CD14-positive monocyte (primary cell): Measurements from ENCODE around the gene RALGAPB. TPM values are rescaled to one million over a fixed set of nuclear protein-coding genes. Genes with fewer than 3 reads are reported as not detected.

Experiments
- DNase-seq, 3 donors: peaks; one replicate each; pipeline ENCODE4 v3.0.0-alpha.2; 2011 to 2022
- H2AFZ ChIP-seq: 2 replicates; pipeline ENCODE4 v1.6.0; 2012; ENCODE audit warnings: mild to moderate bottlenecking, low read depth, low read length, inconsistent platforms; ENCODE audit not compliant: insufficient read depth, poor library complexity, severe bottlenecking
- H3K27ac ChIP-seq, 2 donors: 1 replicate in 1 of 2; 2 replicates in 1 of 2; pipeline ENCODE4 v1.5.1; 2012 to 2013; ENCODE audit warnings: low read length in 2 of 2, control low read depth in 1 of 2, inconsistent platforms in 1 of 2, low read depth in 1 of 2, mild to moderate bottlenecking in 1 of 2
- H3K27me3 ChIP-seq, 2 donors: one replicate each; pipeline versions ENCODE4 v1.6.0 to v1.6.1; 2011 to 2013; ENCODE audit warnings: low read length in 2 of 2; ENCODE audit not compliant: control insufficient read depth in 2 of 2, insufficient read depth in 2 of 2
- H3K36me3 ChIP-seq, 2 donors: replicated peaks in 1 of 2; 1 replicate in 1 of 2; 2 replicates in 1 of 2; pipeline versions ENCODE4 v1.5.1 to v1.6.1; 2012 to 2013; ENCODE audit warnings: low read length in 2 of 2, control low read depth in 1 of 2, inconsistent platforms in 1 of 2, mild to moderate bottlenecking in 1 of 2; ENCODE audit not compliant: insufficient read depth in 2 of 2, control insufficient read depth in 1 of 2
- H3K4me1 ChIP-seq, 2 donors: 1 replicate in 1 of 2; 2 replicates in 1 of 2; pipeline versions ENCODE4 v1.5.1 to v1.6.1; 2012 to 2013; ENCODE audit warnings: low read length in 2 of 2, control low read depth in 1 of 2, inconsistent platforms in 1 of 2, mild to moderate bottlenecking in 1 of 2, moderate library complexity in 1 of 2; ENCODE audit not compliant: insufficient read depth in 2 of 2, control insufficient read depth in 1 of 2
- H3K4me2 ChIP-seq: replicated peaks from 2 replicates; pipeline ENCODE3; 2012; ENCODE audit warnings: low read length, moderate library complexity, mild to moderate bottlenecking; ENCODE audit not compliant: poor library complexity, severe bottlenecking; ENCODE audit errors: extremely low read depth
- H3K4me3 ChIP-seq, 3 experiments: fragments of 200-600 bp in 1 of 3; sonication (generic) in 1 of 3; replicated peaks in 1 of 3; 1 replicate in 2 of 3; 2 replicates in 1 of 3; pipeline ENCODE4 v1.5.1; 2011 to 2013; ENCODE audit warnings: low read length in 3 of 3, mild to moderate bottlenecking in 3 of 3, control low read depth in 2 of 3, low read depth in 2 of 3, inconsistent platforms in 1 of 3, moderate library complexity in 1 of 3
- H3K79me2 ChIP-seq: 2 replicates; pipeline ENCODE4 v1.6.0; 2012; ENCODE audit warnings: mild to moderate bottlenecking, control low read depth, inconsistent platforms, low read length, moderate library complexity; ENCODE audit not compliant: insufficient read depth
- H3K9ac ChIP-seq: 2 replicates; pipeline ENCODE4 v1.6.0; 2017; ENCODE audit warnings: low read length, mild to moderate bottlenecking; ENCODE audit not compliant: insufficient read depth, poor library complexity, severe bottlenecking
- H3K9me3 ChIP-seq, 2 donors: replicated peaks in 1 of 2; 1 replicate in 1 of 2; 2 replicates in 1 of 2; pipeline versions ENCODE4 v1.5.1 to v1.6.1; 2012 to 2013; ENCODE audit warnings: low read length in 2 of 2, control low read depth in 1 of 2; ENCODE audit not compliant: control insufficient read depth in 1 of 2, insufficient read depth in 1 of 2
- H4K20me1 ChIP-seq: 2 replicates; pipeline ENCODE4 v1.6.0; 2012; ENCODE audit warnings: mild to moderate bottlenecking, low read length, control low read depth, moderate library complexity; ENCODE audit not compliant: insufficient read depth
- H3K27ac Mint-ChIP-seq, 7 donors: one replicate each; pipeline ENCODE4 v1.8.0; 2020; ENCODE audit warnings: mild to moderate bottlenecking in 7 of 7, mixed read lengths in 7 of 7, moderate library complexity in 6 of 7, inconsistent platforms in 2 of 7
- H3K27me3 Mint-ChIP-seq, 3 donors: one replicate each; pipeline ENCODE4 v1.8.0; 2021 to 2022; ENCODE audit warnings: low read depth in 3 of 3, mild to moderate bottlenecking in 3 of 3, mixed read lengths in 3 of 3, moderate library complexity in 3 of 3, inconsistent platforms in 1 of 3
- H3K36me3 Mint-ChIP-seq, 2 donors: one replicate each; pipeline ENCODE4 v1.8.0; 2020; ENCODE audit warnings: mixed read lengths in 2 of 2, inconsistent platforms in 1 of 2, mild to moderate bottlenecking in 1 of 2
- H3K4me1 Mint-ChIP-seq: one replicate; pipeline ENCODE4 v1.8.0; 2020; ENCODE audit warnings: mild to moderate bottlenecking, mixed read lengths
- H3K4me3 Mint-ChIP-seq, 2 donors: one replicate each; pipeline ENCODE4 v1.8.0; 2020; ENCODE audit warnings: mild to moderate bottlenecking in 2 of 2, mixed read lengths in 2 of 2, moderate library complexity in 1 of 2
- H3K9me3 Mint-ChIP-seq, 7 donors: one replicate each; pipeline ENCODE4 v1.8.0; 2020 to 2022; ENCODE audit warnings: mixed read lengths in 7 of 7, mild to moderate bottlenecking in 6 of 7, moderate library complexity in 6 of 7, inconsistent platforms in 2 of 7
- CTCF ChIP-seq: fragments of 200-600 bp; IDR thresholded peaks from one replicate; pipeline ENCODE4 v1.8.0; 2022; ENCODE audit warnings: antibody characterized with exemption, mild to moderate bottlenecking
- WGBS: methylation state at CpG from one replicate; pipeline ENCODE4 v1.1.5; 2013; ENCODE audit warnings: missing lambda C conversion rate; ENCODE audit not compliant: insufficient coverage; 5-methylcytosine and 5-hydroxymethylcytosine counted together
- intact Hi-C, 2 donors: fragments of 100-400 bp; cut with micrococcal nuclease; formaldehyde crosslinking; loops; one replicate each; pipeline versions ENCODE4 v1.15.0 to v1.15.1; 2023
- polyA plus RNA-seq, 3 donors: library from polyadenylated mRNA; depleted of rRNA in 1 of 3; unstranded in 2 of 3; stranded (reverse) in 1 of 3; fragments of 300-500 nt in 2 of 3; fragments of >200 nt in 1 of 3; fragmentation: Illumina TruSeq in 2 of 3; gene quantifications; 1 replicate in 2 of 3; 2 replicates in 1 of 3; pipeline ENCODE4 v1.2.3, GENCODE V29; 2012 to 2021

RALGAPB gene
- polyA plus RNA-seq, 3 donors, result 4.7 to 15.5 (median 6.1) TPM

- 91% methylated on average over 3 of the region's 9 CpGs for WGBS
- peak overlapping the region in 5 of 7 donors; percentile 37 to 94 (median 85) for H3K27ac Mint-ChIP-seq
- Histone ChIP-seq H3K4me2 (peak overlapping the region; percentile 87), H3K4me3 (peak overlapping the region in 1 of 3 experiments; percentile 82), H3K27ac (peak overlapping the region in 1 of 2 donors; percentile 88), H3K9ac (peak overlapping the region; percentile 87), H2AFZ (no peak overlapping the region), H3K27me3 (no peaks in the 10 kb centered on the region), H3K9me3 (no peaks in the 10 kb centered on the region), H3K79me2 (peaks cover 62% of the 10 kb centered on the region), H3K36me3 (peaks cover 45 to 56% of the 10 kb centered on the region in 2 donors), H3K4me1 (peaks cover 16 to 20% of the 10 kb centered on the region in 2 donors), H4K20me1 (peaks cover 56% of the 10 kb centered on the region)
- H3K27me3 Mint-ChIP-seq, result peaks cover 3 to 10% (median 6%) of the 10 kb centered on the region in 3 donors
- peaks cover 0 to 5% (median 0%) of the 10 kb centered on the region in 7 donors for H3K9me3 Mint-ChIP-seq
- peak overlapping the region; percentile 94 to 96 for H3K4me3 Mint-ChIP-seq
- DNase-seq, result no peak
- peaks cover 18% of the 10 kb centered on the region for H3K4me1 Mint-ChIP-seq
- peaks cover 49 to 56% of the 10 kb centered on the region in 2 donors for H3K36me3 Mint-ChIP-seq
- TF ChIP-seq CTCF, result no peak
- intact Hi-C loops, result loop anchor here in 1 of 2 donors (10.0 kb wide), 1 partner anchor 399 kb away; the partner anchor contains the start of genes RPRD1B and TTI1
Measured at GRCh38 chr20:38433304-38433972, 39.2 kb upstream of the RALGAPB start.

GRCh38 chr20:38434301-38434741 is 38.3 kb upstream of the RALGAPB start:
- Histone ChIP-seq H3K27ac (peak overlapping the region; percentile 85 to 88), H3K36me3 (peaks cover 36 to 47% of the 10 kb centered on the region in 2 donors), H3K27me3 (no peaks in the 10 kb centered on the region), H3K9ac (peak overlapping the region; percentile 87), H4K20me1 (peaks cover 47% of the 10 kb centered on the region), H3K4me3 (peak overlapping the region; percentile 69 to 82 (median 75)), H3K9me3 (no peaks in the 10 kb centered on the region), H2AFZ (peak overlapping the region; percentile 93), H3K79me2 (peaks cover 53% of the 10 kb centered on the region), H3K4me1 (peaks cover 16 to 20% of the 10 kb centered on the region in 2 donors), H3K4me2 (peak overlapping the region; percentile 87)
- Mint-ChIP-seq H3K36me3 (peaks cover 40 to 48% of the 10 kb centered on the region in 2 donors), H3K27ac (peak overlapping the region; percentile 85 to 94 (median 93)), H3K4me3 (peak overlapping the region; percentile 94 to 96), H3K4me1 (peaks cover 18% of the 10 kb centered on the region), H3K27me3 (peaks cover 3 to 11% (median 9%) of the 10 kb centered on the region in 3 donors), H3K9me3 (peaks cover 0 to 5% (median 0%) of the 10 kb centered on the region in 7 donors)
- peak; percentile 37 to 58 (median 51) for DNase-seq
- intact Hi-C loops, result loop anchor here in 1 of 2 donors (10.0 kb wide), 1 partner anchor 400 kb away; the partner anchor contains the start of genes RPRD1B and TTI1
- TF ChIP-seq CTCF, result no peak
- 0% methylated on average over 11 of the region's 16 CpGs for WGBS
